ENCODE data around the gene PTGR1. TPM values are rescaled to one million over a fixed set of nuclear protein-coding genes. Genes with fewer than 3 reads are reported as not detected.
"Not testable (repeated sequence)": the region's sequence is repeated elsewhere in the genome, so short reads cannot be mapped to it uniquely, and the experiment has no call there.

The PTGR1 gene
- total RNA-seq, 1 donor from 2014 or later, result 0.81 TPM

GRCh38 chr9:111555425-111555824 is 44.0 kb downstream of the PTGR1 start:
- intact Hi-C loops (cut with micrococcal nuclease), result not testable (repeated sequence)

GRCh38 chr9:111548623-111549022 is 50.8 kb downstream of the PTGR1 start:
- intact Hi-C loops (cut with micrococcal nuclease), result no loop called here

GRCh38 chr9:111542497-111543254 is 56.8 kb downstream of the PTGR1 start:
- intact Hi-C loops (cut with micrococcal nuclease), result no loop called here

- intact Hi-C loops (cut with micrococcal nuclease), result no loop called here
Observed at GRCh38 chr9:111533099-111533790, 66.2 kb downstream of the PTGR1 start.

GRCh38 chr9:111531716-111532115 is 67.7 kb downstream of the PTGR1 start:
- intact Hi-C loops (cut with micrococcal nuclease), result no loop called here

- intact Hi-C loops (cut with micrococcal nuclease), result loop anchor here (5.0 kb wide), 1 partner anchor 803 kb away; the partner anchor contains the start of gene PTBP3
Observed at GRCh38 chr9:111529787-111530186, 69.7 kb downstream of the PTGR1 start.

GRCh38 chr9:111527347-111527746 is 72.1 kb downstream of the PTGR1 start:
- intact Hi-C loops (cut with micrococcal nuclease), result loop anchor here (5.0 kb wide), 1 partner anchor 805 kb away; the partner anchor contains the start of gene PTBP3

GRCh38 chr9:111525056-111525977 is 74.1 kb downstream of the PTGR1 start, which contains the start of gene ZNF483:
Gene ZNF483, plus strand, starts transcription at chr9:111525179. Its CDS starts 2,217 bp downstream, at chr9:111527396.
- intact Hi-C loops (cut with micrococcal nuclease), result loop anchor here (1.0 to 5.0 kb wide), 5 partner anchors 41 to 854 kb away; partner anchors contain the start of genes DNAJC25, ECPAS and PTBP3

GRCh38 chr9:111524731-111525055 is 74.8 kb downstream of the PTGR1 start:
- intact Hi-C loops (cut with micrococcal nuclease), result loop anchor here (1.0 to 5.0 kb wide), 5 partner anchors 40 to 855 kb away; partner anchors contain the start of genes DNAJC25, ECPAS and PTBP3

GRCh38 chr9:111516061-111516465 is 83.4 kb downstream of the PTGR1 start:
- intact Hi-C loops (cut with micrococcal nuclease), result no loop called here

- intact Hi-C loops (cut with micrococcal nuclease), result no loop called here
Observed at GRCh38 chr9:111514967-111515366, 84.5 kb downstream of the PTGR1 start.

Other genes starting within 250 kb of the PTGR1 start
- gene ECPAS, start 115.3 kb downstream of the PTGR1 start, total RNA-seq, result 81.2 and 83.5 TPM in 2 replicates
- gene ZNF483, start 74.5 kb downstream of the PTGR1 start, total RNA-seq, result 4.2 and 4.7 TPM in 2 replicates
- 5.3 and 5.8 TPM in 2 replicates for gene DNAJC25, start 31.7 kb upstream of the PTGR1 start, total RNA-seq
- 33.9 and 34.3 TPM in 2 replicates for gene GNG10, start 62.0 kb upstream of the PTGR1 start, total RNA-seq
- not detected in 2 replicates for gene SHOC1, start 195.3 kb upstream of the PTGR1 start, total RNA-seq

All from T-helper 1 cell treated with Interleukin-12 subunit alpha and Interleukin-12 subunit beta and Interleukin-4 antibody, amounts not matched to agents 30 ng/mL and 1 ng/mL, for 36 hours (primary cell).